HG03378 (cell line): ENCODE data around the gene CYFIP1.

ENCODE experiments used
- ATAC-seq: cut with Tn5 transposase; IDR thresholded peaks from one replicate; pipeline ENCODE4 v1.9.1; 2021; ENCODE audit warnings: mild to moderate bottlenecking, moderate library complexity; ENCODE audit not compliant: unreplicated experiment

CYFIP1 gene

DNA sequence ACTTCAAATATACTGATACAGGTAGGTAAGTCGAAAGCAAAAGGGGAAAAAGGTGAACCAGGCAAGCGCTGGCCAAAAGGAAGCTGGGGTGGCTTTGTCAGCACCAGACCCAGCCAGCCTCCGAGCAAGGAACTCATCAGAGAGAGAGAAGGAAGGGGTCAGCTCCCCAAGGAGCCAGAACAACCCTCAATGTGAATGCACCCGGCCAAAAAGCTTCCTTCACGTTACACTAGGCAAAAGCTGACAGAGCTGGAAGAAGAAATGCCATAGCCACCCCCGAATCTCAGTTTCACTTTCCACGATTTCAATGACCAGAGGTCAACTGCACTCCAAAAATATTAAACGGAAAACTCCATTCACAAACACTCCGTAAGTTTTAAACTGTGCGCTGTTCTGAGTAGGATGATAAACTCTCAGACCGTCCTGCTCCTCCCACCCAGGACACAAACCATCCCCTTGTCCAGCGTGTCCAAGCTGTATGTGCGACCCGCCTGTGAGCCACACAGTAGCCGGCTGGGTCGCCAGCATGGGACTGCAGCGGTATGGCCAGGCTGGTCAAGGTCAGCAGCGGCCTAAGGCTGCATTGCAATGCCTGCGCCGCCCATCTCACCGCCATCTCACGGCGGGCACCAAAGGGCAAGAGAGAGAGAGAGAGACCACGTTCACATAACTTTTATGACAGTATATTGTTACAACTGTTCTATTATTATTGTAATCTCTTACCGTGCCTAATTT is 29.7 kb downstream of the CYFIP1 start:
- ATAC-seq = no peak

DNA sequence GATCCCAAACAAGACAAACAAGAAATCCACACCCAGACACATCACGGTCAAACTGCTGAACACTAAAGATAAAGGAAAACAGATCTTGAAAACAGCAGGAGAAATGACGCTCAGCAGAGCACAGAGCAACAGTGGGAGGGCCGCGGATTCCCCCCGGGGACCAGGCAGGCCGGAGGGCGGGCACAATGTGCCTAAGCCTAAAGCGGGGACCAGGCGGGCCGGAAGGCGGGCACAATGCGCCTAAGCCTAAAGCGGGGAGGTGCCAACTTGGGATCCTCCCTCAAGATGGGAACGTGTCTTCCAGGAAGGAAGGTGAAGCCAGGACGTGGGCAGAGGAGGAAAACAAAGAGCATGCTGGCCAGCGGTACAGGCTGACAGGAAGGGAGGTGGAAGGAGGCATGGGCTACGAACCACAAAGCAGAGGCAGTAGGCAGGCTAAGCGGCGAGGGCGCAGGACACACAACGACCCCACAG is 31.1 kb downstream of the CYFIP1 start:
- peak; percentile 62 for ATAC-seq

DNA sequence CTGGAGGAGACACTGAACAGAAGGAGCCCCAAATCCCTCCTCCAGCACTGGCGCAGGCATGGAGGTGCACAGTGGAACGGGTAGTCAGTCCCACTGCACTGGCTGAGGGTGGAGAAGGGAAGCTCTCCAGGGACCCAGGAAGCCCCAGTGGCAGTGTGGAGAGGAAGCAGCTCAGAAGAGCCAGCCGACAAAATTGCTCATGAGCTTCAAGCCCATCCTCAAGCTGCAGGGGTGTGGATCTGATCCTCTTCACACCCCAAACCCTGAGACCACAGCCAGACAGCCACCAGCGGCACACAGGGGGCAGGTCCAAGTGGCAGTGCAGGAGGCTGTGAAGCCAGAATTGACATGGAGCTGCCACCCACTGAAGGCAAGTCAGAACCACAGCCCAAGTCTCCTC is 32.1 kb downstream of the CYFIP1 start:
- ATAC-seq = no peak

DNA sequence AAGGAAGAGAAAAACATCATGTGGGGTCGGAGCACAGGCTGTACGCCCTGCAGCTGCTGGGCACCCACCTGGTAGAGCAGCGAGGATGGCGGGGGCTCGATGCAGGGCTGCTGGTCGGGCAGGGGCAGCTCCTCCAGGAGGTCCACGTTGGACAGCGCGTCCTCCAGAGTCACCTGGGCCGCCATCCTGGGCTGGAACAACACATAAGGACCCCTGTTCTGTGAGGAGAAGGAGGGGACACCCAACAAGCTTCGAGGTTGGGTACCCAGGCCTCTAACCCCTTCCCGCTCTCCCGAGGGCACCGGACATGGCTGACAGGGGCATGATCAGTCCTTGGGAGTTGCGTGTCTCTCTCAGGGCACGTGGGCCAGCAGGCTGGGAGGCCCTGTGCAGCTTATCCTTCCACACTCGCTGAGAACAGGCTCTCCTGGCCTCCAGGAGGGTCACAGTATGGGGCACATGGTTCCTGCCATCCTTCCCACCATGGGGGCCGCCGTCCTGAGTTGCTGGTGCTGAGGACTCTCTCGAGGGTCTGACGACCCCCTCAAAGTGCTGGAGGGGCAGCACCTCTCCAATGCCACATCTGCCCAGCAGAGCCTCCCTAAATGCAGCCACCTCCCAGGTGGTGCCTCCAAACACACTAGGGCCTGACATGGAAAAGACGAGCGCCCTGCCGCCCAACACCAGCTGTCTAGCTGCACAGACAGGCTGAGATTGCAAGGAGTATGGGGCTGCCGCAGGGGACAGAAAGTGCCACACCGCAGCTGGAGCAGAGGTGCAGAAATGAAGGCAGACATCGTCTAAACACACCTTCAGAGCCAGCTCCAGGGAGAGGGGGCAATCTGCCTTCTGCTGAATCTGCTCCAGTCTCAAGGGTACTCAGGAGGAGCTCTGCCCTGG is 32.8 kb downstream of the CYFIP1 start:
- no peak for ATAC-seq

DNA sequence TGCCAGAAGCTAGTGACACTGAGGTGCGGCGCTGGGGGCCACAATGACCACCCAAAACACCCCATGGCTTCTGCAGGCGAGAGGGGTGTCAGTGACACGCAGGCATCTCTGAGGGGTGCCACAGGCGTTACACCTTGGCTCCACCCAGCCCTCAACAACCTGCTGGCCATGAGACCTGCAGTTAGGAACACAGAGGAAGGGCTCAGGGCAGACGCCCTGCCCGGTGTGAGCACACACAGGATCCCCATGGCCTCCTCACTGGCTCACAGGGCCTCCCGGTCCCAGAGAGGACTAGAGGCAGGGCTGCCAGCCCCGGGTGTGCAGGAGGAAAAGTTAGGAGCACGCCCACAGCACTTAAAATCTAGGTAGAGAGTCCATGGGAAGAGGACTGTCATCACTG is 35.1 kb downstream of the CYFIP1 start:
- no peak for ATAC-seq

DNA sequence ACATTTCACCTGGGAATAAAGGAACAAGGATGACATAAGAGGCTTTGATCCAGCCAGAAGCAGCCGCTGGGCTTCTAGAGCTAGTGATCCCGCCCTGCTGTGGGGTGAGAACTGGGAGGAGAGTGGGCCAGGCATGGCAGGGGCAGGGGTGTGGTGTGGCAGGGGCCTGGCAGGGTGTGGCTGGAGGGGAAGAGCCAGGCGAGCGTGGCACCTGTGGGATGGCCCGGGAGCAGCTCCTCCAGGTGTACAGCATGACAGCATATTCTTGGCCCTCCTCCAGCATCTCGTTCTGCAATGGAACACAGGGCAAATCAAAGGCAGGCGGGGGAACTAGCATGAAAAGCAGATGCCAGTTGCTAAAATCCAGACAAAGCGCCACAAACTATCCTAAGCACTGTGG is 35.5 kb downstream of the CYFIP1 start:
- no peak for ATAC-seq

DNA sequence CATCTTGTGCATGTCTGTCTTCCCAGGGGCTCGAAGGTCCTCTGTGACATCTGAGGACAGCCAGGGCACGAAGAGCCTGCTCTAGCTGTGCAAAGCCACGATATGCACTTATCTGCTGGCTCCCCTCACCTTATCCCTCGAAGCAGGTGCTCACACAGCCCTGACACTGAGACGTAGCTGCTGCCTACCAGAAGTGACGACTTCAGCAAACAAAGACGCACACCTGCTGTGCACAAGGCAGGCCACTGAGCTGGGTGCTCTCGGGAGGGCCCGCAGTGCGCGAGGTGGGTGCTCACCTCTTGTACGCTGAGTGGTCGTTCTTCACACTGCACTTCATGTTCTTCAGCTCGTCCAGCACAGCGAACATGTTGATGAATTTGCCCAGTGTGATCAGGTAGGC is 37.3 kb downstream of the CYFIP1 start:
- ATAC-seq = no peak

DNA sequence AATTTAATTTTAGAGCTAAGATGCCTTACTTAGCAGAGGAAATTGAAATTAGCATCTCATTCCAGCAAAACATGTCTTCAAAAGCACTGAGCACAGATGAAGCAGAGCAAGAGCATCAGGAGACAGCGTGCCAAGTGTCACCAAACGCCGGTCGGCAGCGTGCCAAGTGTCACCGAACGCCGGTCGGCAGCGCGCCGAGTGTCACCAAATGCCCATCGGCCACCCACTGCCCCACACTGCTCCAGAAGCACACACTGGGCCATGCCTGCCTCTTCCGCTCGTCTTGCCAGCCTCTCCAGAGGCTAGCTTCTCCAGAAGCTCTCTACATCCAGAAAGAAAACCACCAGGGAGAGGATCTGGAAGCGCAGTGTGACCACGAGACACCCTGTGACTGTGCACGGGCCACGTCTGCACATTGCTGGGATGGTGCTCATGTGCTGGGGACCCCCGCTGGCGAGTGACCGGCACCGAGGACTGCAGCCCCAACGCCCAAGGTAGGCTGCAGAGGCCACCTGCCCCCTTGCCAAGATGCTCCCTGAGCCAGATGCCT is 37.8 kb downstream of the CYFIP1 start:
- ATAC-seq = no peak

DNA sequence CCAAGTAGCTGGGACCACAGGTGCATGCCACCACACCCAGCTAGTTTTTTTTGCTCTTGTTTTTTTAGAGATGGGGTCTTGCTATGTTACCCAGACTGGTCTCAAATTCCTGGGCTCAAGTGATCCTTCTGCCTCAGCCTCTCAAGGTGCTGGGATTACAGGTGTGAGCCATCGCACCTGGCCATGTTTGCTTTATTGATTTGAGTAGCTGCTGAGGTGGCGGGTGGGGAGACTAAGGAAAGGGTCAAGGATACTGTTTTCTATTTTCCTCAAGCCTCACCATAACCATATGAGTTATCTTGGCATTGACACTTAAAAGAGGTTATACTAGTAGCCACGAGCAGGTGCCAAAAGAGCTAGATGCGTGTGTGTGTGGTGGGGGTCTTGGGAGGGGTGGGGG is 39.0 kb downstream of the CYFIP1 start:
- no peak for ATAC-seq

DNA sequence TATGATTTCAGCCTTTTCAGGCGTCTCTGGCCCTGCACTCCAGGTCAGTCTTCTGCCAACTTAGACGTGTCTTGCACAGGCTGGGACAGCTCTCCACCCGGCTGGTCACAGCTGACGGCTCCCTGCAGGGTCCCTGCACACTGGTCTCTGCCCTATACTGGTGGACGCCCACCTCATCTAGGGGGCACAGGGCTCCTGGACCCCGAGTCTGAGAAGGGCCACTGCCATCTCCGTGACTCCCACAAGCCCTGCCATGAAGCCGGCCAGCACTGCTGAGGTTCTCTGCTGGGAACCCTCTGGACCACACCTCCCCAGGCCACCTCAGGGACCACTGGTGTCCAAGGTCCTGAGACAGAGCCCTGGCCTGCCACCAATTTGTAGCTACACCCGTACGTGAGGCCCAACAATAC is 40.5 kb downstream of the CYFIP1 start:
- no peak for ATAC-seq

DNA sequence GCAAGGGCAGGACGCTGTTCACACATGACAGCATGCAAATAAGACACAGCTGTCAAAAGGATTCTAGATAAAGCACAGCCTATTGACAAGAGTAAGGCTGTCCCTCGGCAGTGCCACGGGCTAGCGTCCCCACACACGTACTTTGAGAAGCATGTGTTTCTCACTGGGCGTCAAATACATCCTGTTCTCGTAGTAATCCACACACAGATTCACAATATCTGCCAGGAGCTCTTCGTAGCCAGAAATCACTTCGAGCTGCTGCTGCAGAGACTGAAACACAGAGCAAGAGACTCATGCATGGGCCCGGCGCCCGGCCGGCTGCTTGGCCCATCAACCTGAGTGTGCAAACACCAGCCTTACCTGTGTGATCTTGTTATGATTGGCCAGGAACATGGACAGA is 41.1 kb downstream of the CYFIP1 start:
- ATAC-seq = no peak

DNA sequence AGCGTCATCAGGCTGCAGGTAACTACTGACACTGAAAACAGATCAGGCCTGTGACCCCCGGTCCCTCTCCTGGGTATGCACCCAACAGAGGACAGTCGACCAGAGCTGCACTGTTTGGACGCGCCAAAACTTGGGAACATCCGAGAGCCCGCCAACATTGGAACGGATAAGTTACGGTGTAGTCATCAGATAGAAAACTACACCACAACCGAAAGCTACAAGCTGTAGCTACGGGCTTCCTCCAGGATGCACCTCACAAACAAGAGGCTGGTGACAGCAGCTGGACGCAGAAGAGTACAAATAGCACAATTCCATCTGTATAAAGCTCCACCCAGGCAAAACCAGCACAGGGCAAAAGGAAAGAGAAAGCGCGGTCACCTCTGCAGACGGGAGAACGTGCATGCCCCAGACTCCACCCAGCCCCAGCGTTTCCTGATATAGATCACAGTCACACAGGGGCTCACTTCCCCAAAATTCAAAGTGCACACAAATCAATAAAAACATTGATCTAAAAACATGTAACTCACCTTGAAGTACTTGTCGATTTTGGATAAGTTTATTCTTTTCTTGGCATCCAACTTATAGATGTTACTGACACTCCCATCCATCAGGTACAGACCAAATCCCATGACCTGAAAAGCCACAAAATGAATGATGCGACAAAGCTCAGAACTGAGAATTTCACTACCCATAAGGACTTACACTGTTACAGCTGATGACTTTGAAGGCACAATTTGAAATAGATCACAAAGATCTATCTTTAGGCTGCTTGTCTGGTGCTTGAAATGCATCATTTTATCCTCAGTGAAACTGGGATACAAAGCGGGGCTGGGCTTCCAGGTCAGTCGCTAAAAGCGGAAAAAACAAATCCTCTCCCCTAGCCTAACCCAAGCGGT is 43.3 kb downstream of the CYFIP1 start:
- peak; percentile 85 for ATAC-seq

DNA sequence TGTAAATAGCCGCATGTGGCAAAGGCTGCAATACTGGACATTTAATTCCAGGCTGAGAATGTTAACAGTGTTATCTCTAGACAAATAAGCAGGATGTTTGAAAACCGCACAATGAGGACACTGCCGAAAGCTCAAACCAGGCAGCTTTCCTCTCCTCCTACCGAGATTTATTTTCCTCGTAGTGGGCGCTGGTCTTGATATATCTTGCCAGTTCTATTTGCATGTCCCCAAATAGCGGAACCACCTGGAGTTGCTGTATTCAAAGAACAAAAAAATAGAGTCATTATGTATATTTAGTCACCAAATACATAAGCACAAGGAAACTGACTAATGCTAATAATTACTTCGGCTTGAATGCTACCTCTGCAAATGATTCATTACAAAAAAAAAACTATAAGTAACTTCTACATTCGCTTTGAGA is 46.5 kb downstream of the CYFIP1 start:
- no peak for ATAC-seq

DNA sequence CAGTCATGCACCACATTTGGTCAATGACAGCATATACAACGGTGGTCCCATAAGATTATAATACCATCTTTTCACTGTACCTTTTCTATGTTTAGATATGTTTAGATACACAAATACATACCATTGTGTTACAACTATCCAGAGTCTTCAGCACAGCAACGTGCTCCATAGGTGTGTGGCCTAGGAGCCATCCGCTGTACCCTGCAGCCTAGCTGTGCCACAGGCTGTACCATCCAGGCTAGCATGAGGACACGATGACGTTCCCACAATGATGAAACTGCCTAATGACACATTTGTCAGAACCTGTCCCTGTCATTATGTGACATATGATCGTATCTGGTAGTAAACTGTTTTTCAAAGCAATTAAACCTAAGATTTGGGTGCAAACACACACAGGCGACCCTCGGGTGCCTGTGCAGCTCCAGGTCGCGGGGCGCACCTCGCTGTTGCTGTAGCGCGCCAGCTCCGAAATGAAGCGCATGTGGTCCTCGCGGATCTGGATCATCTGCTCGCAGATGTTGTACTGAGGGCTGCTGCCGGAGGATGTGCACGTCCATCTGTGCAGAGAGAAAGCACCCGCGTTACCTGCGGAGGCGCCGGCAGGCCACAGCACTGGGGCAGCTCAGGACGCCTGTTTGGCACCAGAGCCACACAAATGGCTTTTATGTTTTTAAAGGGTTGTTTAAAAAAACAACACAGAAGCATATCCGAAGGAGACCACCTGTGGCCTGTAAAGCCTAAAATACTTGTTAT is 48.2 kb downstream of the CYFIP1 start:
- ATAC-seq = no peak

DNA sequence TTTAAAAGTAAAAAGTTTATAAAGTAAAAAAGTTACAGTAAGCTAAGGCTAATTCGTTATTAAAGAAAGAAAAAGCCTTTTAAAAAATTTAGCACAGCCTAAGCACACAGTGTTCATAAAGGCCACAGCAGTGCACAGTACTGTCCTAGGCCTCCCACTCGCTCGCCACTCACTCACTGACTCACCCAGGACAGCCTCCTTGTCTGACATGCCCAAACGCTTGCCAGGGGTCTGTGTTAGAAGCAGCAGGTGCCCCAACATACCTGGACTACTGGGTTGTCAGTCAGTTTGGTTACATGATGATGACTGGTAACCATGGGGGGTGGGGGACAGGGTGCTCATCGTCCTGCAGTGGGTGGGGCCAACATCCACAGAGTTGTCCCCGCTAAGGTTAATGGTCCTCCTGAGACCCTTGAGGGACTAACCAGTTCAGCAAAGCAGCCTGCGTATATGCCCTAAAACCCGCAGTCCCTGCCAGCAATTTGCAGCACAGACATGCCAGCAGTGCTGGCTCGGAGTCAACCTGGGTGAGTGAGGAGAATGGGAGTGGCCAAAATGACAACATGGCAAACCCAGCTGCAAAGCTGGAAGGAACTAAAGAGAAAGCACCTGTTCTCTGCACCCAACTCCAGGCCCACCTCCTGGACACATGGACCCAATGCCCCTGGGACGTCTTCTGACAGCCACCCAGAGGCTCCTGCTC is 49.2 kb downstream of the CYFIP1 start:
- ATAC-seq = no peak

DNA sequence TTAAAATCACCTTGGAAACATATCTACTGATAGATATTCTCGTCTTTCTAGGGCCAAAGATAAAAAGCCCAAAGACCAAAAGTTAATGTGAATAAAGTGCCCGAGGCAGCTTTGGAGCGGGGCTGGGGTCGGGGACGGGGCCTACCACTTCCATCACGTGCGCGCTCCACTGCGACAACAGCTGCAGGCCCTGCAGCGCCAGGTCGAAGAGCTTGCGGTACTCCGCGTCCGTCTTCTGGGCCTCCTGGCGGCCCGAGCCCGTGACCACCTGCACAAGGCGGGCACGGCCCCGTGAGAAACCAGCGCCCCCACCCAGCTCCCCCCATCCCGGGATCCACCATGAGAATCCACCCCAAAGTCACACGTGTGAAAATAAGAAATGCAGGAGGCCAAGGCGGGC is 52.4 kb downstream of the CYFIP1 start:
- ATAC-seq = no peak

DNA sequence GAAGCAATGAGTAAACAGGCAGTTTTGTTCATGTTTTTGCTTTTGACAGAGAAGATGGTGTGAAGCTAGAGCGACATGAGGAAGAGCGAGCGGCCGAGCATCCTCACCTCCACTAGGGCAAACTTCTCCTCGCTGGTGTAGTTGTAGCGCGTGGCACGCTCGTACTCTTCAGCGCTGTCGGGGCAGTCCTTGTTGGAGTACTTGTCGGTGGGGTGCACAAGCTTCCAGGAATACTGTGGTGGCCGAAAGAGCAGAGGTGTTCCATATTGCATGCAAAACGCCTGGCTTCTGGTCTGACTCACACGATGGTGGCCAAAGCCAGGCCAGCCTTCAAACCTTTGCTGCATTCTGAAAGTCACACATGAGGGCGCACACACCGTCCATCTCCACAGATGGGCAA is 54.3 kb downstream of the CYFIP1 start:
- no peak for ATAC-seq

DNA sequence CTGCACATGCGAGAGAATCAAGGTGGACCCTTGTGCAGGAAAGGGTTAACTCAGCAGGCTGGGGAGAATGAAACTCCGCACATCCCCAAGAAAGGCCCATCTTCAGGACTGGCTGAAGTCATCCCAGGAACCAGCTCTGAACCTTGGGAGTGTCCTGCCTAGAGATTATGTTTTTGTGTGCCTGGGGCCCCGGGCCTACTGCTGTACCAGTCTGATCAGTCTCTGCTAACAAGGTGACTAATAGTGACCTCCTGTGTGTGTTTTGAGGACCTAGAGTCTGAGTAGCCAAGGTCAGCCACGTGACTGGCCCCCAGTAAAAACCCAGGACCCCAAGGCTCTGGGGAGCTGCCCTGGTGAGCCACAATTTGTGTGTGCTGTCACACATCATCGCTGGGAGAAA is 58.2 kb downstream of the CYFIP1 start:
- ATAC-seq = no peak

DNA sequence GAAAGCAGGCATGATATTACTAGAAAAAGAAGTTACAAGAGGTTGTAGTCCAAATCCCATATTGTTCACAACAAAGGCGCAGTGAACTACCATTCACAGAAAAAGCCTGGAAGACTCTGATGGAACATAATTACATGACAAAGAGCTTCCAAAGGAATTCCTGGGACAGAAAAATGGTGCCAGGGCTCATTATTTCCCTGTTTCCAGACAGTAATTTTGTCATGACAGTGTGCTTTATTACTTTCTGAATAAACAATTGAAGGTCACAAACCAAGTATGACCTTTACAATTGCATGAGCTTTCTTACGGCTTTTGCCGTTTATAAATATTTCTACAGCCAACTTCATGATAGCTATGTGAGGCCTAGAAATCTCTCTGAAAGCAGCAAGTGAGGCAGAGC is 61.0 kb downstream of the CYFIP1 start:
- ATAC-seq = no peak
